Measurements from ENCODE around the gene IGFN1.

IGFN1 gene

GRCh38 chr1:201275253-201275666 is 84.6 kb downstream of the IGFN1 start:
- Histone ChIP-seq H4K20me1 (ENCODE audit: insufficient read depth, low read length) (no peaks in the 10 kb centered on the region), H3K9me3 (ENCODE audit: insufficient read depth, low read length, severe bottlenecking) (no peaks in the 10 kb centered on the region), H2AFZ (ENCODE audit: low read depth, low read length) (no peak overlapping the region), H3K4me2 (ENCODE audit: insufficient read depth, low read length) (no peak overlapping the region), H3K4me1 (ENCODE audit: insufficient read depth, low read length) (no peaks in the 10 kb centered on the region), H3K4me3 (ENCODE audit: low read depth in 1 of 2, low read length in 2 of 2) (no peak overlapping the region), H3K27me3 (ENCODE audit: insufficient read depth, low read length, poor library complexity) (no peaks in the 10 kb centered on the region), H3K27ac (ENCODE audit: low read length) (no peak overlapping the region), H3K36me3 (ENCODE audit: insufficient read depth, low read length) (no peaks in the 10 kb centered on the region), H3K79me2 (ENCODE audit: insufficient read depth, low read length) (no peaks in the 10 kb centered on the region), H3K9ac (ENCODE audit: low read depth, low read length) (no peak overlapping the region)
- TF ChIP-seq EZH2 (IDR thresholded peaks at IDR 0.05; ENCODE audit: borderline replicate concordance, low read depth, low read length, severe bottlenecking): no peak
- no peak for TF ChIP-seq CTCF (IDR thresholded peaks at IDR 0.05; ENCODE audit: borderline replicate concordance, extremely low read depth, low read length, poor library complexity, severe bottlenecking)
- ATAC-seq (ENCODE audit: insufficient read depth, low read depth): no peak
- no peak for DNase-seq

DNA sequence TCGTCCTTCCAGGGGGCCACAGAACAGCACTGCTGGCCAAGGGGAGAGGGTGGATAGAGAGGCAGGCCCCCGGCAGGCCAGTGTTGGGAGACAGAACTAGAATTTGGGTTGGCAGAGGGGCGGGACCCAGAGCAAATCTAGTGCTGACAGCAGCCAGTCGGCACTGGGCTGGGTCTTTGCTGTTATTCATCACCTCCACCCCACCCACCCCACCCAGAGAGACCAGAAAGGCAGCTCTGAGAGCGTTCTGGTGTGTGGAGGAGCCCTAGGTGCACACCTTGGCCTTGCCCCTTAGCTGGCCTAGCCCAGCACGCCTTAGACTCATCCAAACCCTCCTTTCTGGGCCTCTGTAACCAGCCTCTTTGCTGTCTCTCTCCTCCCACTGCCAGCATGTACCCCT is 86.3 kb downstream of the IGFN1 start:
- no peaks in the 10 kb centered on the region for H4K20me1 ChIP-seq (ENCODE audit: insufficient read depth, low read length)
- no peak overlapping the region for H2AFZ ChIP-seq (ENCODE audit: low read depth, low read length)
- H3K4me3 ChIP-seq (ENCODE audit: low read depth in 1 of 2, low read length in 2 of 2): no peak overlapping the region
- ATAC-seq (ENCODE audit: insufficient read depth, low read depth) (no peak), DNase-seq (no peak)
- H3K36me3 ChIP-seq (ENCODE audit: insufficient read depth, low read length): no peaks in the 10 kb centered on the region
- H3K9ac ChIP-seq (ENCODE audit: low read depth, low read length): no peak overlapping the region
- no peak overlapping the region for H3K4me2 ChIP-seq (ENCODE audit: insufficient read depth, low read length)
- no peak overlapping the region for H3K27ac ChIP-seq (ENCODE audit: low read length)
- no peaks in the 10 kb centered on the region for H3K79me2 ChIP-seq (ENCODE audit: insufficient read depth, low read length)
- no peaks in the 10 kb centered on the region for H3K27me3 ChIP-seq (ENCODE audit: insufficient read depth, low read length, poor library complexity)
- TF ChIP-seq CTCF (IDR thresholded peaks at IDR 0.05; ENCODE audit: borderline replicate concordance, extremely low read depth, low read length, poor library complexity, severe bottlenecking): no peak
- no peaks in the 10 kb centered on the region for H3K4me1 ChIP-seq (ENCODE audit: insufficient read depth, low read length)
- no peaks in the 10 kb centered on the region for H3K9me3 ChIP-seq (ENCODE audit: insufficient read depth, low read length, severe bottlenecking)

DNA sequence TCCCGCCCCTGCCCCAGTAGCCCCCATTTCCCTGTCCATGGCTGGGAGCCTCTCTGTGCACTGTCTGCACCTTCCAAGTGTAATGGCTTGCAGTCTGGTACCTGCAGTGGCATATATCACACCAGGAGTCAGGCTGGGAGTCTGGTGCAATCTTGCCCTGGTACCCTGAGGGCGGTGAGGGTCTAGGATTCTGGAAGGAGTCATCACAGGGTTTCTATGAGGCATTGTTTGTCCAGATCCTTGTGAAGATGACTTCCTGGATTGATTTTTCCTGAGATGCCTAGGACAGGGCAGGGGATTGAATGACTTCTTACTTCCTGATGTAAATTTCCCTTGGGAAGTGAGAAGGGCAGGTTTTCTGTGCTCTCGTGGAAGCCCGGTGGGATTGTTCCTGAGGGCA is 86.8 kb downstream of the IGFN1 start:
- ATAC-seq (ENCODE audit: insufficient read depth, low read depth) (no peak), DNase-seq (no peak)
- Histone ChIP-seq H3K79me2 (ENCODE audit: insufficient read depth, low read length) (no peaks in the 10 kb centered on the region), H3K27me3 (ENCODE audit: insufficient read depth, low read length, poor library complexity) (no peaks in the 10 kb centered on the region), H3K27ac (ENCODE audit: low read length) (no peak overlapping the region), H3K4me2 (ENCODE audit: insufficient read depth, low read length) (no peak overlapping the region), H3K9ac (ENCODE audit: low read depth, low read length) (no peak overlapping the region), H2AFZ (ENCODE audit: low read depth, low read length) (no peak overlapping the region), H3K9me3 (ENCODE audit: insufficient read depth, low read length, severe bottlenecking) (no peaks in the 10 kb centered on the region), H4K20me1 (ENCODE audit: insufficient read depth, low read length) (no peaks in the 10 kb centered on the region), H3K36me3 (ENCODE audit: insufficient read depth, low read length) (no peaks in the 10 kb centered on the region), H3K4me1 (ENCODE audit: insufficient read depth, low read length) (no peaks in the 10 kb centered on the region), H3K4me3 (ENCODE audit: low read depth in 1 of 2, low read length in 2 of 2) (no peak overlapping the region)
- TF ChIP-seq CTCF (IDR thresholded peaks at IDR 0.05; ENCODE audit: borderline replicate concordance, extremely low read depth, low read length, poor library complexity, severe bottlenecking) (no peak), EZH2 (IDR thresholded peaks at IDR 0.05; ENCODE audit: borderline replicate concordance, low read depth, low read length, severe bottlenecking) (no peak)
